SK-N-MC (cell line): ENCODE results near the gene DEPP1.

ENCODE experiments used
- EZH2 ChIP-seq: fragments of 200-600 bp; sonication (generic); IDR thresholded peaks from one replicate; pipeline ENCODE4 v1.6.1; 2017; ENCODE audit warnings: antibody characterized with exemption
- FOXP2 ChIP-seq: optimal IDR thresholded peaks from 2 replicates; pipeline ENCODE3; 2011; ENCODE audit warnings: mild to moderate bottlenecking, moderate library complexity; ENCODE audit not compliant: insufficient read depth; ENCODE audit errors: extremely low read length, control extremely low read depth
- POLR2AphosphoS5 ChIP-seq: IDR thresholded peaks from 2 replicates; pipeline ENCODE4 v1.6.1; 2012; ENCODE audit warnings: mild to moderate bottlenecking, low read depth, low read length, borderline replicate concordance

- TF ChIP-seq POLR2AphosphoS5 = no peak
- TF ChIP-seq EZH2 = no peak
- TF ChIP-seq FOXP2 = no peak
Observed at GRCh38 chr10:44970812-44971395, 7.7 kb downstream of the DEPP1 start.
